ENCODE measurements around the gene EML5. TPM values are rescaled to one million over a fixed set of nuclear protein-coding genes. Genes with fewer than 3 reads are reported as not detected.
A peak's percentile ranks its signal among the peaks of the same experiment; 100 is the strongest.

Gene EML5
- total RNA-seq, 1 experiment from 2014 or later = 0.06 TPM

- no peak overlapping the region for H3K4me3 ChIP-seq
- H3K36me3 ChIP-seq = no peaks in the 10 kb centered on the region
- H3K9me3 ChIP-seq (replicated peaks) = no peaks in the 10 kb centered on the region
- H3K4me1 ChIP-seq = no peaks in the 10 kb centered on the region
- DNase-seq = no peak
- no peaks in the 10 kb centered on the region for H3K27me3 ChIP-seq
- H3K27ac ChIP-seq = no peak overlapping the region
Measured at GRCh38 chr14:88632512-88632911, 160.2 kb downstream of the EML5 start.

GRCh38 chr14:88631091-88631490 is 161.7 kb downstream of the EML5 start:
- Histone ChIP-seq H3K27me3 (no peaks in the 10 kb centered on the region), H3K4me1 (no peaks in the 10 kb centered on the region), H3K4me3 (no peak overlapping the region), H3K27ac (no peak overlapping the region), H3K9me3 (replicated peaks) (no peaks in the 10 kb centered on the region), H3K36me3 (no peaks in the 10 kb centered on the region)
- DNase-seq = no peak

- no peak for DNase-seq
- H3K4me1 ChIP-seq = no peaks in the 10 kb centered on the region
- no peak overlapping the region for H3K4me3 ChIP-seq
- no peaks in the 10 kb centered on the region for H3K9me3 ChIP-seq (replicated peaks)
- no peaks in the 10 kb centered on the region for H3K27me3 ChIP-seq
- no peaks in the 10 kb centered on the region for H3K36me3 ChIP-seq
- no peak overlapping the region for H3K27ac ChIP-seq
Measured at GRCh38 chr14:88630565-88630964, 162.2 kb downstream of the EML5 start.

- Histone ChIP-seq H3K27ac (no peak overlapping the region), H3K4me1 (no peaks in the 10 kb centered on the region), H3K4me3 (no peak overlapping the region), H3K36me3 (no peaks in the 10 kb centered on the region), H3K27me3 (no peaks in the 10 kb centered on the region), H3K9me3 (replicated peaks) (no peaks in the 10 kb centered on the region)
- DNase-seq = no peak
Measured at GRCh38 chr14:88628462-88628861, 164.3 kb downstream of the EML5 start.

- no peaks in the 10 kb centered on the region for H3K9me3 ChIP-seq (replicated peaks)
- DNase-seq = no peak
- no peaks in the 10 kb centered on the region for H3K36me3 ChIP-seq
- no peaks in the 10 kb centered on the region for H3K27me3 ChIP-seq
- H3K4me1 ChIP-seq = no peaks in the 10 kb centered on the region
- no peak overlapping the region for H3K27ac ChIP-seq
- H3K4me3 ChIP-seq = no peak overlapping the region
Measured at GRCh38 chr14:88628033-88628432, 164.7 kb downstream of the EML5 start.

- no peaks in the 10 kb centered on the region for H3K27me3 ChIP-seq
- no peaks in the 10 kb centered on the region for H3K36me3 ChIP-seq
- no peak for DNase-seq
- no peak overlapping the region for H3K27ac ChIP-seq
- H3K9me3 ChIP-seq (replicated peaks) = no peaks in the 10 kb centered on the region
- H3K4me3 ChIP-seq = no peak overlapping the region
- no peaks in the 10 kb centered on the region for H3K4me1 ChIP-seq
Measured at GRCh38 chr14:88625671-88626070, 167.1 kb downstream of the EML5 start.

GRCh38 chr14:88621100-88621499 is 171.7 kb downstream of the EML5 start:
- Histone ChIP-seq H3K4me1 (no peaks in the 10 kb centered on the region), H3K27ac (no peak overlapping the region), H3K36me3 (no peaks in the 10 kb centered on the region), H3K9me3 (replicated peaks) (no peaks in the 10 kb centered on the region), H3K4me3 (no peak overlapping the region), H3K27me3 (no peaks in the 10 kb centered on the region)
- DNase-seq = no peak

- Histone ChIP-seq H3K4me1 (peaks cover 11% of the 10 kb centered on the region; the same call in 1 of the 2 replicates), H3K27me3 (no peaks in the 10 kb centered on the region)
- no peak for DNase-seq
Measured at GRCh38 chr14:88618476-88618875, 174.3 kb downstream of the EML5 start.

GRCh38 chr14:88617479-88617878 is 175.3 kb downstream of the EML5 start:
- no peak overlapping the region for H3K4me3 ChIP-seq
- H3K27me3 ChIP-seq = no peaks in the 10 kb centered on the region
- H3K4me1 ChIP-seq = peaks cover 21% of the 10 kb centered on the region
- H3K9me3 ChIP-seq (replicated peaks) = no peaks in the 10 kb centered on the region
- H3K36me3 ChIP-seq = peaks cover 12% of the 10 kb centered on the region
- no peak overlapping the region for H3K27ac ChIP-seq
- DNase-seq = no peak

More at GRCh38 chr14:88618476-88618875, 174.3 kb downstream of the EML5 start:
- Histone ChIP-seq H3K27ac (no peak overlapping the region), H3K36me3 (peaks cover 6% of the 10 kb centered on the region), H3K4me3 (no peak overlapping the region), H3K9me3 (replicated peaks) (no peaks in the 10 kb centered on the region)

- peaks cover 29% of the 10 kb centered on the region for H3K4me1 ChIP-seq
- H3K4me3 ChIP-seq = no peak overlapping the region
- H3K36me3 ChIP-seq = peaks cover 20% of the 10 kb centered on the region
- no peaks in the 10 kb centered on the region for H3K27me3 ChIP-seq
- no peaks in the 10 kb centered on the region for H3K9me3 ChIP-seq (replicated peaks)
- DNase-seq = no peak
- no peak overlapping the region for H3K27ac ChIP-seq
Measured at GRCh38 chr14:88616697-88617096, 176.1 kb downstream of the EML5 start.

GRCh38 chr14:88614218-88614907 is 178.4 kb downstream of the EML5 start:
- peaks cover 30% of the 10 kb centered on the region for H3K4me1 ChIP-seq
- no peaks in the 10 kb centered on the region for H3K27me3 ChIP-seq
- no peak for DNase-seq
- H3K4me3 ChIP-seq = no peak overlapping the region
- peaks cover 37% of the 10 kb centered on the region for H3K36me3 ChIP-seq
- no peaks in the 10 kb centered on the region for H3K9me3 ChIP-seq (replicated peaks)
- H3K27ac ChIP-seq = peak overlapping the region; percentile 46

GRCh38 chr14:88613552-88614010 is 179.2 kb downstream of the EML5 start:
- H3K36me3 ChIP-seq = peaks cover 45% of the 10 kb centered on the region
- DNase-seq = peak in 1 of 2 experiments; percentile 17

GRCh38 chr14:88612981-88613380 is 179.8 kb downstream of the EML5 start:
- DNase-seq = peak in 1 of 2 experiments; percentile 39
- Histone ChIP-seq H3K27ac (no peak overlapping the region), H3K36me3 (peaks cover 49% of the 10 kb centered on the region), H3K4me3 (no peak overlapping the region), H3K4me1 (peaks cover 30% of the 10 kb centered on the region), H3K27me3 (no peaks in the 10 kb centered on the region), H3K9me3 (replicated peaks) (no peaks in the 10 kb centered on the region)

More at GRCh38 chr14:88613552-88614010, 179.2 kb downstream of the EML5 start:
- peaks cover 30% of the 10 kb centered on the region for H3K4me1 ChIP-seq
- no peak overlapping the region for H3K4me3 ChIP-seq
- H3K27ac ChIP-seq = no peak overlapping the region; the same call in 1 of the 2 replicates
- no peaks in the 10 kb centered on the region for H3K9me3 ChIP-seq (replicated peaks)
- H3K27me3 ChIP-seq = no peaks in the 10 kb centered on the region

- no peak overlapping the region for H3K4me3 ChIP-seq
- no peak overlapping the region for H3K27ac ChIP-seq
- no peak for DNase-seq
- H3K4me1 ChIP-seq = peaks cover 30% of the 10 kb centered on the region
- no peaks in the 10 kb centered on the region for H3K27me3 ChIP-seq
- peaks cover 52% of the 10 kb centered on the region for H3K36me3 ChIP-seq
- H3K9me3 ChIP-seq (replicated peaks) = no peaks in the 10 kb centered on the region
Measured at GRCh38 chr14:88611878-88612277, 180.9 kb downstream of the EML5 start.

- no peaks in the 10 kb centered on the region for H3K27me3 ChIP-seq
- peaks cover 69% of the 10 kb centered on the region for H3K36me3 ChIP-seq
- DNase-seq = no peak
- H3K27ac ChIP-seq = no peak overlapping the region
- no peaks in the 10 kb centered on the region for H3K9me3 ChIP-seq (replicated peaks)
- peaks cover 13% of the 10 kb centered on the region for H3K4me1 ChIP-seq
- H3K4me3 ChIP-seq = no peak overlapping the region
Measured at GRCh38 chr14:88607829-88608228, 184.9 kb downstream of the EML5 start.

- no peaks in the 10 kb centered on the region for H3K4me1 ChIP-seq
- no peaks in the 10 kb centered on the region for H3K9me3 ChIP-seq (replicated peaks)
- no peak overlapping the region for H3K4me3 ChIP-seq
- DNase-seq = no peak
- H3K36me3 ChIP-seq = peaks cover 68% of the 10 kb centered on the region
- H3K27ac ChIP-seq = no peak overlapping the region
- H3K27me3 ChIP-seq = no peaks in the 10 kb centered on the region
Measured at GRCh38 chr14:88605594-88605993, 187.2 kb downstream of the EML5 start.

Data from SJCRH30 (cell line).